ENCODE measurements around the gene SSTR3.

Gene SSTR3

DNA sequence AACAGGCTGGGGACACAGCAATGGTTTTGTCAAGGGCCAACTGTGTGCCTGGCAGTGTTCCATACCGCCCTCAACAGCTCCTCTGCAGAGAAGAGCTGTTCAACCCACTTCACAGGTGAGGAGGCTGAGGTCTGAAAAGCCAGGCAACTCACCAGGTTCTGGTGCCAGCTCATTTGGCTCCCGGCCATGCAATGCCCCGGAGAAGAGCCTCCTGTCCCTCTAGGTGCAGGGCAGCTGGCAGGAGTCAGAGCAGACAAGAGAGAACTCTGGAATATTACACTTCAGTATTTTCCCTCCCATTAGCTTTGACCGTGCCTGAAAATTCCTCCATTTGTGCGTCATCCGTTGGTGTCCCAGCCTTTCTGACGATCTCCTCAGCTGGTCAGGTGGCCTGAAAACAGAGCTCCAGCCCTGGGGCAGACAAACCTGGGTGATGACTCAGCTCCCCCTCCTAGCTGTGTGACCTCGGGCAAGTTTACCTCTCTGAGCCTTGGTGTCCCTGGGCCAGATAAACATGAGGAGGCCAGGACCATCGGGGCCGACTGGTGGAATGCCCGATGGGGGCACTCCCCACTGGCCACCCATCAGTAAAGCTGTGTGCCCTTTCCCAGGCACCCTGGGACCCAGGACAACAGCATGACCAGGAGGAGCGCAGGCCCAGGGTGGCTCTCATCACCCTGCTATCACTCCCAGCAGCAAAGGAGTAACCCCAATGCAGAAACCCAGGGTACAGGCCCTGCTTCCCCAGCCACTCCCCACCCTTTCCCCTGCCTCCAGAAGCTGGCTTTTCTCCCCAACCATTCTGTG lies 14.6 kb downstream of the SSTR3 start:
- H3K36me3 ChIP-seq (ENCODE audit: control insufficient read depth, low read length), result no peaks in the 10 kb centered on the region
- 0 out of 2 replicates have a peak, but pooled peaks cover 3% of the 10 kb centered on the region for H3K79me2 ChIP-seq (ENCODE audit: control insufficient read depth, low read length)
- H3K27ac ChIP-seq (ENCODE audit: low read depth, low read length), result no peak overlapping the region
- H3K27me3 ChIP-seq (ENCODE audit: control insufficient read depth, low read length), result no peaks in the 10 kb centered on the region
- no peaks in the 10 kb centered on the region; the same call in 1 of the 2 replicates for H3F3A ChIP-seq (ENCODE audit: control insufficient read depth, insufficient read depth)
- H3K4me3 ChIP-seq (ENCODE audit: low read length), result peak overlapping the region; percentile 89; the same call in 1 of the 2 replicates
- peaks cover 24% of the 10 kb centered on the region for H3K4me1 ChIP-seq (ENCODE audit: control insufficient read depth, low read length)
- no peak for TF ChIP-seq EZH2phosphoT487 (IDR thresholded peaks at IDR 0.05; ENCODE audit: borderline replicate concordance, low read length)
- H4K20me1 ChIP-seq (ENCODE audit: control insufficient read depth, insufficient read depth, low read depth, low read length), result no peaks in the 10 kb centered on the region
- peak overlapping the region; percentile 98 for H3K4me2 ChIP-seq (ENCODE audit: low read length)
- H3K9me3 ChIP-seq (ENCODE audit: control insufficient read depth, insufficient read depth, low read length), result no peaks in the 10 kb centered on the region
- no peaks in the 10 kb centered on the region for H3K9me2 ChIP-seq (replicated peaks; ENCODE audit: control insufficient read depth, low read length)

DNA sequence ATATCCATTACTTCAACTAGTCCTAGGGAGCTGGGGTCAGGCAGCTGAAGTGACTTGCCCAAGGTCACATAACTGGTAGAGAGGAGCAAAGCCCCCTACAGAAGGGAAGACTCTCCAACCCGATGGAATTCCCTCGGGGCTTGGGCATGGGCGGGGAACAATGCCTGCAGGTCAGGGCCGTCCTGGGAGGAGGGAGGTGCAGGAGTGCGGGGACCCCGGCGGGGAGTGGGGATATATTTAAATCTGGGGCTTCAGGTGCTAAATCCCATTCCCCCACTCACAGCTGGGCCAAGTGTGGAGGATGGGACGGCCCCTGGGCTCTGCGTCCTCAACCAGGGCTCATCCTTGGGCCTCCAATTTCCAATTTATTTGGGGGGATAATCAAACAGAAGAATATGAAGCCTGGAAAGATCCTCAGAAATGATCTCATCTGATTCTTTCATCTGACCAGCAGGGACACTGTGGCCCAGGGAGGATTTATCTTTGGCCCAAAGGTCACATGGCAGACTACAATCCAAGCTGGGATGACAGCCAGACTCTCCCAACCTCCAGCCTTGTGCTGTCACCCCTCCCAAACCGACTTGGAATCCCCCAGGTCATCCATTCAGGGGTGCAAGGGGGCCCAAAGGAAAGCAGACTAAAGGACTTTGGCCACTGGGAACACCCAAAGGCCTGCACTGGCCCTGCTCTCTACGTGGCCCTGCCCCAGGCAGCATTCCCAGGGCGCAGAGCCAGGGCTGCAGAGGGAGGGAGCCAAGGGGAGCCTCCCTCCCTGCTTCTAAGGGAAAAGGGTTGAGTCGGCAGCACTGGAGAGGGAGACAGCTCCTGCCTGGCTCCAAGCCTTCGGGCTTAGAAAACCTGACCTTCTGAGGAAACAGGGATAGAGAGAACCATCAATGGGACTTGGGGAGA lies 15.5 kb downstream of the SSTR3 start:
- Histone ChIP-seq H3F3A (ENCODE audit: control insufficient read depth, insufficient read depth) (no peaks in the 10 kb centered on the region; the same call in 1 of the 2 replicates), H3K9me3 (ENCODE audit: control insufficient read depth, insufficient read depth, low read length) (no peaks in the 10 kb centered on the region), H3K27me3 (ENCODE audit: control insufficient read depth, low read length) (0 out of 2 replicates have a peak, but pooled peaks cover 4% of the 10 kb centered on the region), H3K4me2 (ENCODE audit: low read length) (no peak overlapping the region), H3K36me3 (ENCODE audit: control insufficient read depth, low read length) (no peaks in the 10 kb centered on the region), H3K4me3 (ENCODE audit: low read length) (no peak overlapping the region), H3K27ac (ENCODE audit: low read depth, low read length) (no peak overlapping the region), H3K79me2 (ENCODE audit: control insufficient read depth, low read length) (0 out of 2 replicates have a peak, but pooled peaks cover 3% of the 10 kb centered on the region), H4K20me1 (ENCODE audit: control insufficient read depth, insufficient read depth, low read depth, low read length) (no peaks in the 10 kb centered on the region), H3K9me2 (replicated peaks; ENCODE audit: control insufficient read depth, low read length) (no peaks in the 10 kb centered on the region), H3K4me1 (ENCODE audit: control insufficient read depth, low read length) (peaks cover 24% of the 10 kb centered on the region)
- TF ChIP-seq EZH2phosphoT487 (IDR thresholded peaks at IDR 0.05; ENCODE audit: borderline replicate concordance, low read length), result no peak
- TF ChIP-seq, protein P1, sequence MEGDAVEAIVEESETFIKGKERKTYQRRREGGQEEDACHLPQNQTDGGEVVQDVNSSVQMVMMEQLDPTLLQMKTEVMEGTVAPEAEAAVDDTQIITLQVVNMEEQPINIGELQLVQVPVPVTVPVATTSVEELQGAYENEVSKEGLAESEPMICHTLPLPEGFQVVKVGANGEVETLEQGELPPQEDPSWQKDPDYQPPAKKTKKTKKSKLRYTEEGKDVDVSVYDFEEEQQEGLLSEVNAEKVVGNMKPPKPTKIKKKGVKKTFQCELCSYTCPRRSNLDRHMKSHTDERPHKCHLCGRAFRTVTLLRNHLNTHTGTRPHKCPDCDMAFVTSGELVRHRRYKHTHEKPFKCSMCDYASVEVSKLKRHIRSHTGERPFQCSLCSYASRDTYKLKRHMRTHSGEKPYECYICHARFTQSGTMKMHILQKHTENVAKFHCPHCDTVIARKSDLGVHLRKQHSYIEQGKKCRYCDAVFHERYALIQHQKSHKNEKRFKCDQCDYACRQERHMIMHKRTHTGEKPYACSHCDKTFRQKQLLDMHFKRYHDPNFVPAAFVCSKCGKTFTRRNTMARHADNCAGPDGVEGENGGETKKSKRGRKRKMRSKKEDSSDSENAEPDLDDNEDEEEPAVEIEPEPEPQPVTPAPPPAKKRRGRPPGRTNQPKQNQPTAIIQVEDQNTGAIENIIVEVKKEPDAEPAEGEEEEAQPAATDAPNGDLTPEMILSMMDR (IDR thresholded peaks at IDR 0.05; ENCODE audit: low read depth, low read length, poor library complexity, severe bottlenecking), result no peak

DNA sequence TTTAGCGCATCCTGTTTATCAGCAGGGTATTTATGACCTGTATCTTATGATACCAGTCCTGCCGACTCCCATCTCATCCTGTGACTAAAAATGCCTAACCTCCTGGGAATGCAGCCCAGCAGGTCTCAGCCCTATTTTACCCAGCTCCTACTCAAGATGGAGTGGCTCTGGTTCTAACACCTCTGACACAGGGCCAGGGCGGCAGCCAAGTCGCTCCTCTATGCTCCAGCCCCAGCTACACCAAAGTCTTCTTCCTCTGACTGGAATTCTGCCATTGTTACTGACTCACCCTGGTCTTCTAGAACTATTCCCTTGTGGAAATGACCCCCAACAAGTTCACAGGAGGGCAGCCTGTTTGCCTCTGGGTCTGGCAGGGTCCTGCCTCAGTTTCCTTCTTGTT lies 16.4 kb downstream of the SSTR3 start:
- H3K36me3 ChIP-seq (ENCODE audit: control insufficient read depth, low read length), result no peaks in the 10 kb centered on the region

DNA sequence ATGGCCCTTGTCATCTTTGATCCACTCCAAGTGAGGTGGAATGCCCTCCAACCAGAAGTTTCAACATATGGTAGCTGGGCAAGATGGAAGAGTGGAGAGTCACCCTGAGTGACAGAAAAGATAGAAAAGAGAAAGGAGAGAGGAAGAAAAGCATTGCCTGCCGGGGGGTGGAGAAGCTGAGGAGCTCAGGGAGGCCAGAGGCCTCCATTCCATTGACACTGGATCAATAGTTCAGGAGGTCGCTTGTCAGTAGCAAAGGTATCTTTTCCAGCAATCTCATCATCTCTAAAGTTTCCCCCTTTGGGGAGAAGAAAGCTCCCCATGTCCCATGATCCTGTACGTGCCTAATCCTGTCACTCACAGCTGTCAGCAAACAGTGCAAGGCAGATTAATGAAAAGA lies 17.5 kb downstream of the SSTR3 start:
- TF ChIP-seq, protein P1 (IDR thresholded peaks at IDR 0.05; ENCODE audit: low read depth, low read length, poor library complexity, severe bottlenecking), result no peak
- TF ChIP-seq EZH2phosphoT487 (IDR thresholded peaks at IDR 0.05; ENCODE audit: borderline replicate concordance, low read length), result no peak
- Histone ChIP-seq H3K27ac (ENCODE audit: low read depth, low read length) (no peak overlapping the region), H3K9me2 (replicated peaks; ENCODE audit: control insufficient read depth, low read length) (no peaks in the 10 kb centered on the region), H4K20me1 (ENCODE audit: control insufficient read depth, insufficient read depth, low read depth, low read length) (no peaks in the 10 kb centered on the region), H3K4me3 (ENCODE audit: low read length) (no peak overlapping the region), H3K27me3 (ENCODE audit: control insufficient read depth, low read length) (peaks cover 6% of the 10 kb centered on the region), H3F3A (ENCODE audit: control insufficient read depth, insufficient read depth) (no peaks in the 10 kb centered on the region; the same call in 1 of the 2 replicates), H3K79me2 (ENCODE audit: control insufficient read depth, low read length) (0 out of 2 replicates have a peak, but pooled peaks cover 3% of the 10 kb centered on the region), H3K4me2 (ENCODE audit: low read length) (no peak overlapping the region), H3K4me1 (ENCODE audit: control insufficient read depth, low read length) (peaks cover 13% of the 10 kb centered on the region), H3K9me3 (ENCODE audit: control insufficient read depth, insufficient read depth, low read length) (no peaks in the 10 kb centered on the region), H3K36me3 (ENCODE audit: control insufficient read depth, low read length) (no peaks in the 10 kb centered on the region)

More for the DNA sequence above, 16.4 kb downstream of the SSTR3 start:
- Histone ChIP-seq H3K27ac (ENCODE audit: low read depth, low read length) (no peak overlapping the region), H3K4me1 (ENCODE audit: control insufficient read depth, low read length) (peaks cover 24% of the 10 kb centered on the region), H3K9me2 (replicated peaks; ENCODE audit: control insufficient read depth, low read length) (no peaks in the 10 kb centered on the region), H3K4me3 (ENCODE audit: low read length) (no peak overlapping the region), H4K20me1 (ENCODE audit: control insufficient read depth, insufficient read depth, low read depth, low read length) (no peaks in the 10 kb centered on the region), H3K4me2 (ENCODE audit: low read length) (no peak overlapping the region), H3K27me3 (ENCODE audit: control insufficient read depth, low read length) (peaks cover 4% of the 10 kb centered on the region; the same call in 1 of the 2 replicates), H3K79me2 (ENCODE audit: control insufficient read depth, low read length) (0 out of 2 replicates have a peak, but pooled peaks cover 3% of the 10 kb centered on the region), H3K9me3 (ENCODE audit: control insufficient read depth, insufficient read depth, low read length) (no peaks in the 10 kb centered on the region), H3F3A (ENCODE audit: control insufficient read depth, insufficient read depth) (no peaks in the 10 kb centered on the region; the same call in 1 of the 2 replicates)
- no peak for TF ChIP-seq EZH2phosphoT487 (IDR thresholded peaks at IDR 0.05; ENCODE audit: borderline replicate concordance, low read length)

All from DOHH2 (cell line).